ENCODE results near the gene ZNF586.

- TF ChIP-seq CTCF (conservative IDR thresholded peaks at IDR 0.05; ENCODE audit: low read depth in 2 of 2) (no peak), EZH2phosphoT487 (IDR thresholded peaks at IDR 0.05; ENCODE audit: unreplicated experiment) (no peak), EZH2 (IDR thresholded peaks at IDR 0.05; ENCODE audit: low read depth, unreplicated experiment) (no peak), POLR2AphosphoS5 (IDR thresholded peaks at IDR 0.05; ENCODE audit: low read depth) (no peak), STAT1 (IDR thresholded peaks at IDR 0.05; ENCODE audit: unreplicated experiment) (no peak), CREB1 (CRISPR knock-in tag; IDR thresholded peaks at IDR 0.05; ENCODE audit: low read depth) (no peak)
Measured at GRCh38 chr19:57773488-57773887, 4.0 kb downstream of the ZNF586 start.
